Naive B cell (primary cell): Measurements from ENCODE around the gene CCDC71L. TPM values are rescaled to one million over a fixed set of nuclear protein-coding genes. Genes with fewer than 3 reads are reported as not detected.

ENCODE experiments used
- ATAC-seq, 2 donors: fragments of 150-1000 bp; cut with Tn5 transposase; 2 replicates each; pipeline ENCODE4 v1.10.0; 2021; ENCODE audit warnings: low read depth in 2 of 2, mild to moderate bottlenecking in 2 of 2, moderate library complexity in 2 of 2
- DNase-seq: peaks from one replicate; pipeline ENCODE4 v3.0.0; 2022
- H3K27ac Mint-ChIP-seq, 6 donors: one replicate each; pipeline ENCODE4 v1.8.0; 2020 to 2022; ENCODE audit warnings: mild to moderate bottlenecking in 6 of 6, mixed read lengths in 6 of 6, moderate library complexity in 5 of 6, inconsistent platforms in 2 of 6
- H3K27me3 Mint-ChIP-seq, 3 donors: one replicate each; pipeline ENCODE4 v1.8.0; 2021 to 2022; ENCODE audit warnings: mixed read lengths in 3 of 3, mild to moderate bottlenecking in 1 of 3
- H3K36me3 Mint-ChIP-seq, 2 donors: one replicate each; pipeline ENCODE4 v1.8.0; 2020 to 2022; ENCODE audit warnings: mixed read lengths in 2 of 2, inconsistent platforms in 1 of 2, mild to moderate bottlenecking in 1 of 2
- H3K4me1 Mint-ChIP-seq, 3 donors: one replicate each; pipeline ENCODE4 v1.8.0; 2020 to 2022; ENCODE audit warnings: mixed read lengths in 3 of 3, inconsistent platforms in 1 of 3, mild to moderate bottlenecking in 1 of 3, moderate library complexity in 1 of 3
- H3K4me3 Mint-ChIP-seq, 8 donors: one replicate each; pipeline ENCODE4 v1.8.0; 2020 to 2022; ENCODE audit warnings: mild to moderate bottlenecking in 8 of 8, mixed read lengths in 8 of 8, moderate library complexity in 8 of 8, inconsistent platforms in 2 of 8
- H3K9me3 Mint-ChIP-seq, 7 donors: one replicate each; pipeline ENCODE4 v1.8.0; 2020 to 2022; ENCODE audit warnings: mixed read lengths in 7 of 7, mild to moderate bottlenecking in 5 of 7, inconsistent platforms in 2 of 7, moderate library complexity in 1 of 7
- polyA plus RNA-seq, 6 donors: library from polyadenylated mRNA; unstranded; fragments of 300-500 nt; fragmentation: Illumina TruSeq; gene quantifications; one replicate each; pipeline ENCODE4 v1.2.3, GENCODE V29; 2021; ENCODE audit warnings: low read depth in 6 of 6

The CCDC71L gene
- polyA plus RNA-seq, 6 donors from 2014 or later: 6.9 to 11.1 (median 8.8) TPM

GRCh38 chr7:106626376-106627164 is 34.4 kb downstream of the CCDC71L start:
- no peak for DNase-seq
- no peak for ATAC-seq
- H3K4me1 Mint-ChIP-seq: no peaks in the 10 kb centered on the region
- H3K27ac Mint-ChIP-seq: no peak overlapping the region
- peaks cover 6 to 8% of the 10 kb centered on the region in 2 donors for H3K36me3 Mint-ChIP-seq
- H3K4me3 Mint-ChIP-seq: no peak overlapping the region
- H3K27me3 Mint-ChIP-seq: peaks cover 13 to 18% (median 15%) of the 10 kb centered on the region in 3 donors
- H3K9me3 Mint-ChIP-seq: peaks cover 0 to 14% (median 5%) of the 10 kb centered on the region in 7 donors

GRCh38 chr7:106625678-106626301 is 35.2 kb downstream of the CCDC71L start:
- H3K4me3 Mint-ChIP-seq: no peak overlapping the region
- no peak overlapping the region for H3K27ac Mint-ChIP-seq

DNA sequence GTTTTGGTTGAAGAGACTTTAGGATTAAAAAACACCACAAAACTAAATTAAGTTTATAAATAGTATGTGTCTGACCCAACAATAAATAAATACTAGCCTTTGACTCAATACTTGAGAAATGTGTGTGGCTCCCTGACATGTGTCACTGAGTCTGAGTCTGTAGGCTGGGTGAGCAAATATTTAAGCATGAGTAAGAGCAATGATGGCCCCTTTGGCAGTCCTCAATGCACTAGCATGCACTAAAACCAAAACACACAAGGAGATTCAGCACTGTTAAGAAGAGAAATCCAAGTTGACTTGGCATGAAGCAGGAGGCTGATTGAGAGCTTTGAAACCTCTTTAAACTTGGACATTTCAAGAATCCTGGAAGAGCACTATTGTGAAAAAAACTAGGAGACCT is 37.1 kb downstream of the CCDC71L start:
- peaks cover 3 to 22% (median 14%) of the 10 kb centered on the region in 7 donors for H3K9me3 Mint-ChIP-seq
- H3K27ac Mint-ChIP-seq: no peak overlapping the region
- ATAC-seq (no peak), DNase-seq (no peak)
- peaks cover 6 to 8% of the 10 kb centered on the region in 2 donors for H3K36me3 Mint-ChIP-seq
- peaks cover 18 to 34% (median 19%) of the 10 kb centered on the region in 3 donors for H3K27me3 Mint-ChIP-seq
- no peak overlapping the region for H3K4me3 Mint-ChIP-seq
- no peaks in the 10 kb centered on the region for H3K4me1 Mint-ChIP-seq

More at GRCh38 chr7:106625678-106626301, 35.2 kb downstream of the CCDC71L start:
- ATAC-seq: no peak
- Mint-ChIP-seq H3K9me3 (peaks cover 0 to 20% (median 7%) of the 10 kb centered on the region in 7 donors), H3K4me1 (no peaks in the 10 kb centered on the region), H3K27me3 (peaks cover 13 to 18% (median 15%) of the 10 kb centered on the region in 3 donors), H3K36me3 (peaks cover 6 to 8% of the 10 kb centered on the region in 2 donors)
- no peak for DNase-seq

DNA sequence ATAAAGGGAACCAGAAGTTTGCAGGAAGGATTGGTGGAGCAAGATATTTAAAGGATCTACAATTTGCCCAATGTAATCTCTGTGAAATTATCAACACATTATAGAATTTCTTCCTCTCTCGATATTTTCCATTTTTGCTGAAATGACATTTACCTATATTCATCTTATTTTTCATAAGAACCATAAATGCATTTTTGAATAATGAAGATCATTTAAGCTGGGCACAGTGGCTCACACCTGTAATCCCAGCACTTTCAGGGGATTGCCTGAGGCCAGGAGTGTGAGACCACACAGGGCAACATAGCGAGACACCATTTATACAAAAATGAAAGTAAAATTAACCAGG is 37.7 kb downstream of the CCDC71L start:
- H3K4me1 Mint-ChIP-seq: no peaks in the 10 kb centered on the region
- peaks cover 6 to 8% of the 10 kb centered on the region in 2 donors for H3K36me3 Mint-ChIP-seq
- H3K4me3 Mint-ChIP-seq: no peak overlapping the region
- DNase-seq: no peak
- H3K27me3 Mint-ChIP-seq: peaks cover 18 to 36% (median 18%) of the 10 kb centered on the region in 3 donors
- peaks cover 3 to 22% (median 14%) of the 10 kb centered on the region in 7 donors for H3K9me3 Mint-ChIP-seq
- no peak for ATAC-seq
- no peak overlapping the region for H3K27ac Mint-ChIP-seq

- Mint-ChIP-seq H3K4me3 (no peak overlapping the region), H3K27me3 (peaks cover 14 to 36% (median 18%) of the 10 kb centered on the region in 3 donors), H3K9me3 (peaks cover 3 to 22% (median 14%) of the 10 kb centered on the region in 7 donors), H3K27ac (no peak overlapping the region), H3K36me3 (peaks cover 6 to 8% of the 10 kb centered on the region in 2 donors), H3K4me1 (no peaks in the 10 kb centered on the region)
- ATAC-seq (no peak), DNase-seq (no peak)
These were observed 38.2 kb downstream of the CCDC71L start for GRCh38 chr7:106622654-106623314.

DNA sequence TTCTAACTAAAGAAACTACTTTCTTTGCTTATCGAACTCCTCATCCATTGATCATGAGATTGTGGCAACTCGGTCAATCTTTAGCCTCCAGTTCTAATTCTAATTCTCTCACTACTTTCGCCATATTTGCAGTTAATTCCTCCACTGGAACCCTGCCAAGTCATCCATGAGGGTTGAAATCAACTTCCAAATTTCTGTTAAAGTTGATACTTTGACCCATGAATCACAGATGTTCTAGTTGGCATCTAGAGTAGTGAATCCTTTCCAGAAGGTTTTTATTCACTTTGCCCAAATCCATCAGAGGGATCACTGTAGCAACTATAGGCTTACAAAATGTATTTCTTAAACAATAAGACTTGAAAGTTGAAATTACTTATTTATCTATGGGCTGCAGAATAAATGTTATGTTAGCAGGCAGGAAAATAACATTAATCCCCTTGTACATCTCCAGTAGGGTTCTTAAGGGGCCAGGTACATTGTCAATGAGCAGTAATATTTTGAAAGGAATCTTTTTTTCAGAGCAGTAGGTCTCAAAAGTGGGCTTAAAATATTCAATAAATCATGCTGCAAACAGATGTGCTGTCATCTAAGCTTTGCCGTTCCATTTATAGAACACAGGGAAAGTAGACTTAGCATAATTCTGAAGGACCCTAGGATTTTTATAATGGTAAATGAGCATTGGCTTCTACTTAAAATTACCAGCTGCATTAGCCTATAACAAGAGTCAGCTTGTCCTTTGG is 39.4 kb downstream of the CCDC71L start:
- no peak overlapping the region for H3K27ac Mint-ChIP-seq
- DNase-seq (no peak), ATAC-seq (no peak)
- no peak overlapping the region for H3K4me3 Mint-ChIP-seq
- H3K4me1 Mint-ChIP-seq: no peaks in the 10 kb centered on the region
- peaks cover 6 to 8% of the 10 kb centered on the region in 2 donors for H3K36me3 Mint-ChIP-seq
- H3K27me3 Mint-ChIP-seq: peaks cover 18 to 36% (median 22%) of the 10 kb centered on the region in 3 donors
- H3K9me3 Mint-ChIP-seq: peaks cover 3 to 22% (median 14%) of the 10 kb centered on the region in 7 donors

- H3K9me3 Mint-ChIP-seq: peaks cover 3 to 22% (median 14%) of the 10 kb centered on the region in 7 donors
- H3K4me3 Mint-ChIP-seq: no peak overlapping the region
- H3K4me1 Mint-ChIP-seq: no peaks in the 10 kb centered on the region
- ATAC-seq: no peak
- peaks cover 6 to 8% of the 10 kb centered on the region in 2 donors for H3K36me3 Mint-ChIP-seq
- DNase-seq: no peak
- H3K27me3 Mint-ChIP-seq: peaks cover 18 to 33% (median 21%) of the 10 kb centered on the region in 3 donors
- no peak overlapping the region for H3K27ac Mint-ChIP-seq
These were observed 40.3 kb downstream of the CCDC71L start for GRCh38 chr7:106620676-106621075.

GRCh38 chr7:106620034-106620433 is 40.9 kb downstream of the CCDC71L start:
- Mint-ChIP-seq H3K27ac (peak overlapping the region in 1 of 6 donors; percentile 0), H3K9me3 (peaks cover 3 to 22% (median 14%) of the 10 kb centered on the region in 7 donors), H3K36me3 (peaks cover 6 to 8% of the 10 kb centered on the region in 2 donors)

GRCh38 chr7:106619213-106619612 is 41.7 kb downstream of the CCDC71L start:
- H3K4me3 Mint-ChIP-seq: no peak overlapping the region
- peaks cover 6 to 8% of the 10 kb centered on the region in 2 donors for H3K36me3 Mint-ChIP-seq
- ATAC-seq (no peak), DNase-seq (no peak)
- peaks cover 13 to 28% (median 16%) of the 10 kb centered on the region in 3 donors for H3K27me3 Mint-ChIP-seq
- no peaks in the 10 kb centered on the region for H3K4me1 Mint-ChIP-seq
- H3K9me3 Mint-ChIP-seq: peaks cover 3 to 22% (median 10%) of the 10 kb centered on the region in 7 donors
- H3K27ac Mint-ChIP-seq: no peak overlapping the region

More at GRCh38 chr7:106620034-106620433, 40.9 kb downstream of the CCDC71L start:
- ATAC-seq (no peak), DNase-seq (no peak)
- Mint-ChIP-seq H3K27me3 (peaks cover 14 to 34% (median 16%) of the 10 kb centered on the region in 3 donors), H3K4me3 (no peak overlapping the region), H3K4me1 (no peaks in the 10 kb centered on the region)

DNA sequence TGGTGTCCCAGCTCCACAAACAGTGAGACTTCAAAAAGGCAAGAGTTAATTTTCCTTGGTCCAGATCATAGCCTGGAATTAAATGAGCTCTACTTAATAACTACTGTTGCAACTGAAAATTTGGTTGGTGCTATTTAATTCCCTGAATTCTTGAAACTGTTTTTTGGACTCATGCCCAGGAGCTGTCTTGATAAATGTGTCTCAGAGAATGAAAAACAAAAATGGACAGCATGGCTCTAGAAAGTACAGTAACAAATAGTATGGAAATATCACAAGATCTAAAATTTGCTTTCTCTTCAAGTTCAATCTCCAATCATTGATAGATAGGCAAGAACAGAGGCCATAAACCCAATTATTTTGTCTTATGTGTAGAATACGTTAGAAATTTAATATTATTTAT is 42.5 kb downstream of the CCDC71L start:
- no peak for ATAC-seq
- no peak overlapping the region for H3K4me3 Mint-ChIP-seq
- peaks cover 6 to 8% of the 10 kb centered on the region in 2 donors for H3K36me3 Mint-ChIP-seq
- H3K4me1 Mint-ChIP-seq: no peaks in the 10 kb centered on the region
- peaks cover 3 to 22% (median 10%) of the 10 kb centered on the region in 7 donors for H3K9me3 Mint-ChIP-seq
- no peak for DNase-seq
- peaks cover 9 to 28% (median 16%) of the 10 kb centered on the region in 3 donors for H3K27me3 Mint-ChIP-seq
- H3K27ac Mint-ChIP-seq: no peak overlapping the region

GRCh38 chr7:106617860-106618259 is 43.1 kb downstream of the CCDC71L start:
- H3K4me1 Mint-ChIP-seq: no peaks in the 10 kb centered on the region
- no peak overlapping the region for H3K4me3 Mint-ChIP-seq
- H3K27ac Mint-ChIP-seq: no peak overlapping the region
- peaks cover 6 to 8% of the 10 kb centered on the region in 2 donors for H3K36me3 Mint-ChIP-seq
- peaks cover 3 to 22% (median 10%) of the 10 kb centered on the region in 7 donors for H3K9me3 Mint-ChIP-seq
- H3K27me3 Mint-ChIP-seq: peaks cover 9 to 28% (median 16%) of the 10 kb centered on the region in 3 donors
- DNase-seq (no peak), ATAC-seq (no peak)

DNA sequence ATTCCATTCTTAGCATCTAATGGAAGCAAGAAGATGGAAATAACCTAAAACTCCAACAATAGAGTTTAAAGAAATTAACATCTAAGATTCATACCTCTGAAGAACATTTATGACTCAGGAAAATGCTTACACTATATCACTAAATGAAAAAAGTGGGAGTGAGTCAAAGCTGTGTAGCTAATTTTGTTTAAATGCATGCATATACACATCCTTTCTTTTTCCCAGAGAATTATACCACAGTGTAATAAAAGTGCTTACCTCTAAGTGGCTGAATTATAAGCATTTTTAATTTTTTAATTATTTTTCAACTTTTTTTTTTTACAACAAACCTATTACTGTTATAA is 44.3 kb downstream of the CCDC71L start:
- Mint-ChIP-seq H3K4me1 (no peaks in the 10 kb centered on the region), H3K27me3 (peaks cover 11 to 28% (median 16%) of the 10 kb centered on the region in 3 donors), H3K27ac (peak overlapping the region in 1 of 6 donors; percentile 30), H3K36me3 (no peaks in the 10 kb centered on the region), H3K4me3 (no peak overlapping the region), H3K9me3 (peaks cover 3 to 15% (median 10%) of the 10 kb centered on the region in 7 donors)
- no peak for ATAC-seq
- DNase-seq: no peak
